ENCODE data around the gene HTR3A.

HTR3A gene

DNA sequence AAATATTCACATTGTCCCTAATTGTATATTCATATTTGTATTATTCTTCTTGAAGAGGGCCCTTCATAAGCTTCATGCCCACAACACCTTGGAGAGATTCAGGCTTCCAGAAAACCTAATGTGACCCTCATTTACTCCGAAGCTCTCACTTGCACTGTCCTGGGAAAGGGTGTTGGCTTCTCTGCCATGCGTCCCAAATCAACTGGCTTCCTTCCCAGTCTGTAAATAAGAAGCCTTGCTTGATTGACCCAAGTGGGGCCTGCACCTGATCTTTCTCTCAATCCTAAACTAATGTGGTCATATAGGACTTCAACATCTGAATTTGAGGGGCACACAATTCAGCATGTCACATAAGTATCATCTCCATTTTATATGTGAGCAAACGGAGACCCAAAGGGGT, 44.1 kb downstream of the HTR3A start:
- no peak for DNase-seq (ENCODE audit: low read depth)

DNA sequence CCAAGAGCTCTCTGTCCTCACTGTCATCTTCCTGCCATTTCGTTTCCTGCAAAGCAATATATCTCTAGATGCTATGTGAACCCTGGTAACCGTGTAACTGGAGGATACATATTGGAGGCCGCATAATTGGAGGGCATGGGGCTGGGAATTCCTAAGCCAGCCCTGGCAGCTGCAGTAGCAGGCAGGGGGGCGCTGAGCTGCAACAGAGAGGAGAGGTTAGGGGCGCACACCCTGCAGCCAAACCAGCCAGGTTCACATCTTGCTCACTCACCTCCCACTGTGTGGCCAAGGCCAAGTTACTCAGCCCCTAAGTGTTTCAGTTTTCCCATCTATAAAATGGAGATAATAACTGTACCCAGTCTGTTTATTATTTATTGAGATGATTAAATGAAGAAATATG, 44.7 kb downstream of the HTR3A start:
- DNase-seq (ENCODE audit: low read depth): no peak

DNA sequence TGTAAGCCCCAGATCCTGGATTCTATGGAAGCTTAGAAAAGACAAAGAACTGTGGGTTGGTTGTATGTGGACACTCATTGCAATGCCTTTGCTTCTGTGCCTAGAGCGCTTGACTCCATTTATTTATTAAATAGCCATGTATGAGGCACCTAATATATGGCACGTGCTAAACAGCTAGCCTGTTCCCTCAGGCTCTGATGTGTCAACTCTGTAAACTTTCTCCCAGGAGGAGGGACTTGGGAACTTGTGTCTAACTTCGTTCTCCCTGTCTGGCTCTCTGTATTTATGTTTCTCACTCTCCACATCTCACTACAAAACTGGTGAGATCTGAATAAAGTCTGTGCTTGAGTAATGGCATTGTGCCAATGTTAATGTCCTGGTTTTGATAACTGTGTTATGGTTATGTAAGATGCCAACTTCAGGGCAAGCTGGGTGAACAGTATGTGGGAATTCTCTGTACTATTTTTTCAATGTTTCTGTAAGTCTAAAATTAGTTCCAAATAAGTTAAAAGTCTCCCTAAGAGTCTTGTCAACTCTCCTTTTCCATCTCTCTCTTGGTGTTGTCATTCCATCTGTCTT, 50.5 kb downstream of the HTR3A start:
- peak; percentile 17 for DNase-seq (ENCODE audit: low read depth)

DNA sequence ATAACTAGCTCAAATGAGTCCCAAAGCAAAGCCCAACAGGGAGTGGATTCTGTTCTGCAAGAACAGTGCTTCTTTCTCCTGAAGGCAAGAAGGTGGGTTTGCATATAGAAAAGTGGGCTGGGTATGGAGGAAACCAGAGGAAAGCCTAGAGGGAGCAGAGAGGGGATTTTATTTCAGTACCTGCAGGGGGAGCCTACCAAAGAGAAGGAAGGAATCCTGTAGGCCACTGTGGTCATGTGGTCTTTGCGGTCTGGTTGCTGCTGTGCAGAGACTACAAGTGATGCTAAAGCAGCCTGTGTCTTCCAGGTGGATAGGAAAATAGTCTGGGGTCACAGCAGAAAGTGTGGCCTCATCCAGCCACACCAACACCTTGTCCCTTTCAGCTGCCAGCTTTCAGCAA, 51.4 kb downstream of the HTR3A start:
- peak; percentile 68 for DNase-seq (ENCODE audit: low read depth)

DNA sequence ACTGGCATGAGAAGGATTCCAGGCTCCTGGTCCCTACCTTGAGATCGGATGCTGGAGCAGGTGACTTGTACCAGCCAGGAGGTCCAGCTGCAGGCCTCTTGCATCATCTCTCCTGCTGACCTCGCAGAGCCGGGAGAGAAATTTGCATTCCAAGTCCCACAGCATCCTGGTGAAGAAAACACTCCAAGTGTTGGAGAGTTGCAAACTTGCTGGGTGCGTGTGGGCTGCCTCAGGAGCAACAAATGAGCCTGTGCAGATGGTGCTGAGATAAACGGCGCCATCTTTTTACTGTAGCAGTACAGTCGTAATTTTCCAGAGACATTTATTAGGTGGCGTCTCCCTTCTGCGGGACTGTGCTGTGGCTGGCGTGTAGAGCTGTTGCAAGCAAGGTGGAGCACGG, 52.5 kb downstream of the HTR3A start:
- DNase-seq (ENCODE audit: low read depth): no peak

DNA sequence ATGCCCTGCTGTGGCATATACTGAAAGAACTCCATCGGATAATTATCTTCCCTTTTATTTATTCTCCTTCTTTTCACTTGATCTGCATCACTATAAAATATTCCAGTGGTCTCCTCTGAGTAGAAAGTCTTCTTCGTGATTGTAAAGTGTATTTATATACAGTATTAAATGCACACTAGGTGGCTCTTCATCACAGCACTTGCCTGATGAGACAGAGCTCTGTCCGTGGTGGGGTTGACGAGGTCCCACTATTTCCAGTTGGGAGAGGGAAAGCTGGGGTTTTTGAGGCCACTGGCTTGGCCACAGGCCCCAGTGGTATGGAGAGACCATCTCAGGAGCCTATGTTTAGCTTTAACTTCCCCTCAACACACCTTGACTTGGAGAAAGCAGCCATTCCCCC, 53.0 kb downstream of the HTR3A start:
- peak; percentile 14 for DNase-seq (ENCODE audit: low read depth)

DNA sequence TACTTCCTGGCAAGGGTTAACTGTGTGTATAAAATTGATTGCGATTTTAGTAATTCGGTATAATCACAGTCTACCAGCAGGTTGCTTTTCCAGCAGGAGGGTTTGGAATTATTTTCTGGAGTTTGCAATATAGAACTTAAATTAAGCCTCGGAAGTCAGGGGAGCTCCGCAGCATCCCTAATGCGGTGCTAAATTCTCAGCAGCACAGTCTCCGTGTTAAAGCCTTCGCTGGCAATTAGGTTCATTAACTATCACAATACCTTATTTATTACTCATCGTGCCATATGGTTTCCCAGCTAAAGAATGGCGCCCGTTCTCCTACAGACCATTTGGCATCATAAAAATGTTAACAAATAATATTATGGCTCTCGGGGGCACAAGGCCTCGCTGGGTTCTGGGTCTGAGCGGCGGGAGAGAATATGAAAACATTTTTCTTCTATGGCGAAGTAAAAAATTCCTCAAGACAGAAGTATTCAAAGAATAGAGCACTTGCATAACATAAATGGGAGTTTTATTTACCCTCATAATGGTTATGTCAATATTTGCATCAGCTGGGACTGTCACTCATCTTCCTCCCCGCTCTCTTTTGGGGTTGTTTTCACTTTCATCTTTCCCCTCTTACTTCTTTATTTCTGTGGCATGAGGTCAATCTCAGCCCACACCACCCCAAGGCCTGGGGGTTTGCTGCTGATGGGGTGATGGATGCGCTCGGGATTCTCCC, 56.5 kb downstream of the HTR3A start:
- DNase-seq (ENCODE audit: low read depth): no peak

DNA sequence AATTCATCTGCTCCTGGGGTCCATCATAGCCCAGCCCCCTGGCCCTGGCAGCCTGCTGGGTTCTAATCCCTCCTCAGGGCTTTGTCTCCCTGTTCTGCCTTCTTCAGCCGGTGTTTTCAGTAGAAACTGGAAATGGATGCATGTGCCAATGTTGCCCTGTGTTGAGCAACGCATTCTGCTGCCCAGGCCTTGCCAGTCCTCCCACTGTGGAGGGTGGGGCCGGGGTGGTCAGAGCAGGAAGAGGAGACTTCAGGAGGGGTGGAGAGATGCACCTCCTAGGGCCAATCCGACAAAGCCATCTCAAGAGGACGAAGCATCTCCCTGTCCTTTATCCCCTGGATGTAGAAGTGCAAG, 57.0 kb downstream of the HTR3A start:
- DNase-seq (ENCODE audit: low read depth): no peak

DNA sequence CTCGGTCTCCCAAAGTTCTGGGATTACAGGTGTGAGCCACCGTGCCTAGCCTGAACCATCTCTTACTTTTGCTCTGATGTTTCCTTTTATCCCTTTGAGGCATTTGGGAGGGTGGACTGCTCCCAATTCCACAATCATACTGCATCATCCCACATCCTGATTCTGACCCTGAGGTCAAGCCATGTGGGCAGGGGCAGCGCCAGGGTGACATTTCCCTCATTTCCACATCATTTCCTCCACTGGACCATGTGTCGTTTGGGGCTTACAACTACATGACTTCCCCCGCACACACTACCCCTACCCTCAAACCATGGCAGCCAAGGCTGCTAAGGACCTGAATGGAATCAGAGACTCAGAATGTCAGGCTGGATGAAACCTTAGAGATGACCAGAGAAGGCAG, 58.2 kb downstream of the HTR3A start:
- no peak for DNase-seq (ENCODE audit: low read depth)

DNA sequence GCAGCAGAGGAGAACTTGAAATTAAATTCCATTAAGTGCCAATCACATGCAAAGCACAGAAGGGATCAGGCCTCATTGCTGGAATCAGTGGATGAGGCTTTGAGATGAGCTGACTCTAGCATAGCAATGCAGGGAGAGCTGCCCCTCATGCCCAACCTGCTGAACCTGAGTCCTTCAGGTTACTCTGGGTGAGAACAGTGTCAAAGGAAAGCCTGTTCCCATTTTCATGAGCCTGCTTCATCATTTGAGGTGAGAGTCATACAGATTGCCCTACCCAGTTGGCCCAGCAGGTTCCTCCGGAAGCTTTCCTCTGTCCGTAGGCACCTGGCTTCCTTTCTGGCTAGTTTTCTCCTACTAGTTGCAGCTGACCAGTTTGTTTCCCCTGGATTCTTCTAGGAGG, 58.7 kb downstream of the HTR3A start:
- no peak for DNase-seq (ENCODE audit: low read depth)

DNA sequence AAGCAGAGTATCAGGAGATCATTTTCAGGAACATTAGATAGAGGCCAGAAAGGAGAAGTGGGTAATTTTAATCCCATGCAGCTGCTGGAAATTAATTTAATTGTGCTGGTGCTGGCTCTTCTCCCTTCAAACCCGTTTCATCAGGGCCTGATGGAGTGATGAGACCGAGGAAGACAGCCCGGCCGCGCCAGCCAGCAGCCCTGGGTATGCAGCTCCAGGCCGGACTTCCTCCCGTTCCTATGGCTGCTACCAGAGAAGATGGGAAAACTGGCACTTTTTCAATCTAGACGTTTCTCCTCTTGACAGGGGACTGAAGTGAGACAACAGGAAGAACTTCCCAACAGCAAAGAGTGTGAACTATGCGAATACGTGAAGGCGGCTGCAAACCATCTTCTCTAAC, 60.0 kb downstream of the HTR3A start:
- no peak for DNase-seq (ENCODE audit: low read depth)

DNA sequence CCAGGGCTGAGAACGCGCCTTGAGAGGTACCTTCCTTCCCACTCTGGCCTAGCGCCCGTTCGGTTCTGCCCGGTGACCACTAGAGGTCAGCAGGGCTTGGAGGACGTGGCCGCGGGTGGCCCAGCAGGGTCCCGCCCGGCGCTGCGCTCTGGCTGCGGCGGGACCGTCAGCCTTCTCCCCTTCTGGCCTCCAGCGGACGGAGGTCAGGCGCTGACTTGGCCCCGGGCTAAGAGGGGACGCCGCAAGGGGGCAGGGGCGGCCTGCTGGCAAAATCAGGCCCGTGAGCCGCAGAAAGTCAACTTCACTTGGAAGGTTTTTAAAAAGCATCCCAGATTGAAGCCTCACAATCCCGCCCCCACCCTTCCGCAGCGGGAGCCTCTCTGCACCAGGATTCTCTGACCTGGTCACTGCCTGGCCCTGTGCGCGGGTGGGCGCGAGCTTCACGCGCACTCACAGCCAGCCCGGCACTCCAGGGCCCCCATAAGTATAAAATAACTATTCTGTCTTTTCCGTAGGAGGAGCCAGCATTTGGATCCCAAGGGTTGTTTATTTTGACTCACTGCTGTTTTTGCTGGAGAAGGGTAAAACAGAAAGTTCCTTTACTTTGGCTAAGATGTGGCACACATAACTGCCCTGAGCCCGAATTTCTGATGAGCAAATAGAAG, 61.4 kb downstream of the HTR3A start:
- DNase-seq (ENCODE audit: low read depth): peak; percentile 76

DNA sequence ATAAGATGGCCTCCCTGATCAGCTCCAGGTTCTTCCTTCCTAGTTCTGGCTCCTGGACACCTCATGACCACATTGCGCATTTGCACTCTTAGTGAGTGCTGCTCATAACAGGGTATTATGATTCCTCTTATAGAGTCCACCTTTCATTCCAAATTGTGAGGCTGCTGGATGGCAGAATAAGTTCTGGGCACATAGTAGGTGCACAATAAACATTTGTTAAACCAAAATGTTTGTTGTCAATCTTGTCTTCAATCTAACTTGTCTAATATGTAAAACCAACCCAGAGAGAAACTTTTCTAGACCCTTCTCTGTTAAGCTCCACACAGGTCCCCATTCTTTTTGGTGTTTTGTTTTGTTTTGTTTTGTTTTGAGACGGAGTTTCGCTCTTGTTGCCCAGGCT, 62.0 kb downstream of the HTR3A start:
- no peak for DNase-seq (ENCODE audit: low read depth)

DNA sequence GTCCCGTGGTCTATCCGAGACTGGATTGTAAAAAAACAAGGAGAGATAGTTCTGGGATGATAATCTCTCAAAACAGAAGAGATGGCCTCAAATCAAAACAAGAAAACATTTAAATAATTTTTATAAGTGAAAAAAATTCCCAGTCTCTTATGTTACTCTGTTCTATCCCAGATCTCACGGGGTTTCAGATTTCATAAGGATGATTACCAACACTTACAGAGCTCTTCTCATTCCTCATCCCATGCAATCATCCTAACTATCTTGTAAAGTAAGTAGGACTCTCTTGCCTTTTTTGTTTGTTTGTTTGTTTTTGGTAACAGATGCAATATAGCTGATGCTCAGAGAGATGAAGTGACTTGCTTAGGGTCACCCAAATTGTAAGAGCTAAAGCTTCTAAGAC, 64.6 kb downstream of the HTR3A start:
- peak; percentile 45 for DNase-seq (ENCODE audit: low read depth)

Data from amniotic epithelial cell (primary cell).